Endothelial cell of umbilical vein (primary cell): ENCODE measurements around the gene PPP1R13B.

Experiments
- CTCF ChIP-seq, 2 donors: IDR thresholded peaks; 1 replicate in 1 of 2; 2 replicates in 1 of 2; pipeline ENCODE4 v1.5.1; 2011; ENCODE audit warnings: low read length in 2 of 2, mild to moderate bottlenecking in 2 of 2, moderate library complexity in 2 of 2, control low read depth in 1 of 2, inconsistent platforms in 1 of 2, low read depth in 1 of 2; ENCODE audit not compliant: insufficient read depth in 1 of 2; ENCODE audit errors: extremely low read depth in 1 of 2
- EZH2 ChIP-seq: IDR thresholded peaks from 2 replicates; pipeline ENCODE4 v1.6.1; 2012; ENCODE audit warnings: borderline replicate concordance, low read depth, mild to moderate bottlenecking, moderate library complexity, low read length, inconsistent platforms; ENCODE audit not compliant: severe bottlenecking
- FOS ChIP-seq: IDR thresholded peaks from 2 replicates; pipeline ENCODE4 v1.6.1; 2011; ENCODE audit warnings: mild to moderate bottlenecking, low read length, moderate library complexity, borderline replicate concordance; ENCODE audit not compliant: insufficient read depth
- JUN ChIP-seq: IDR thresholded peaks from 2 replicates; pipeline ENCODE4 v1.6.1; 2011; ENCODE audit warnings: borderline replicate concordance, low read depth; ENCODE audit not compliant: insufficient read length, insufficient read depth
- MAX ChIP-seq: IDR thresholded peaks from 2 replicates; pipeline ENCODE4 v1.6.1; 2011; ENCODE audit not compliant: insufficient read depth, insufficient read length
- MYC ChIP-seq: IDR thresholded peaks from one replicate; pipeline ENCODE4 v1.6.1; 2011; ENCODE audit warnings: mild to moderate bottlenecking, low read depth, low read length
- POLR2A ChIP-seq: IDR thresholded peaks from 2 replicates; pipeline ENCODE4 v1.6.1; 2012; ENCODE audit warnings: low read depth, mild to moderate bottlenecking, control low read depth, low read length
- POLR2AphosphoS5 ChIP-seq: IDR thresholded peaks from 2 replicates; pipeline ENCODE4 v1.6.1; 2012; ENCODE audit warnings: low read depth, mild to moderate bottlenecking, control low read depth, low read length, moderate library complexity; ENCODE audit not compliant: insufficient read depth

- TF ChIP-seq CTCF (IDR thresholded peaks at IDR 0.05; ENCODE audit: extremely low read depth in 1 of 2, insufficient read depth in 1 of 2, low read depth in 1 of 2, low read length in 2 of 2) (no peak), FOS (no peak), POLR2AphosphoS5 (no peak), EZH2 (no peak), JUN (no peak), POLR2A (no peak), MYC (no peak), MAX (no peak)
Measured at GRCh38 chr14:103727313-103727980, 119.9 kb downstream of the PPP1R13B start.
